COLO668 (cell line): Measurements from ENCODE around the gene RRBP1.

Source experiments
- DNase-seq: peaks from one replicate; lab custom pipeline; 2025; ENCODE audit not compliant: unreplicated experiment; lab: John Stamatoyannopoulos, UW

RRBP1 gene

GRCh38 chr20:17682103-17682888 is at the start of gene RRBP1:
Gene RRBP1 (minus strand): TSS chr20:17682242. CDS start chr20:17660507, 21,735 bp downstream.
- peak; percentile 99 for DNase-seq

- DNase-seq = no peak
Measured at GRCh38 chr20:17731233-17731632, 49.2 kb upstream of the RRBP1 start.

GRCh38 chr20:17730071-17730470 is 48.0 kb upstream of the RRBP1 start:
- no peak for DNase-seq

GRCh38 chr20:17728074-17728473 is 46.0 kb upstream of the RRBP1 start:
- DNase-seq = no peak

GRCh38 chr20:17727351-17727750 is 45.3 kb upstream of the RRBP1 start:
- no peak for DNase-seq

GRCh38 chr20:17726902-17727301 is 44.9 kb upstream of the RRBP1 start:
- no peak for DNase-seq

- DNase-seq = peak; percentile 96
Measured at GRCh38 chr20:17725094-17725835, 43.2 kb upstream of the RRBP1 start.

- DNase-seq = no peak
Measured at GRCh38 chr20:17723301-17723691, 41.3 kb upstream of the RRBP1 start.

- DNase-seq = no peak
Measured at GRCh38 chr20:17722493-17723300, 40.7 kb upstream of the RRBP1 start.

GRCh38 chr20:17721802-17722486 is 39.9 kb upstream of the RRBP1 start:
- no peak for DNase-seq

GRCh38 chr20:17720755-17721154 is 38.7 kb upstream of the RRBP1 start:
- no peak for DNase-seq

GRCh38 chr20:17716331-17716730 is 34.3 kb upstream of the RRBP1 start:
- DNase-seq = no peak

GRCh38 chr20:17715075-17715474 is 33.0 kb upstream of the RRBP1 start:
- DNase-seq = no peak

- no peak for DNase-seq
Measured at GRCh38 chr20:17714597-17714996, 32.6 kb upstream of the RRBP1 start.

GRCh38 chr20:17712708-17713107 is 30.7 kb upstream of the RRBP1 start:
- no peak for DNase-seq

GRCh38 chr20:17712201-17712600 is 30.2 kb upstream of the RRBP1 start:
- no peak for DNase-seq

GRCh38 chr20:17711267-17711627 is 29.2 kb upstream of the RRBP1 start:
- DNase-seq = no peak

GRCh38 chr20:17710379-17711266 is 28.6 kb upstream of the RRBP1 start:
- DNase-seq = no peak

GRCh38 chr20:17709361-17710293 is 27.6 kb upstream of the RRBP1 start:
- no peak for DNase-seq
